HG03066 (cell line): ENCODE results near the gene TMA7B.

ENCODE experiments used
- ATAC-seq: cut with Tn5 transposase; IDR thresholded peaks from one replicate; pipeline ENCODE4 v1.9.1; 2021; ENCODE audit warnings: low read depth; ENCODE audit not compliant: unreplicated experiment

The TMA7B gene

DNA sequence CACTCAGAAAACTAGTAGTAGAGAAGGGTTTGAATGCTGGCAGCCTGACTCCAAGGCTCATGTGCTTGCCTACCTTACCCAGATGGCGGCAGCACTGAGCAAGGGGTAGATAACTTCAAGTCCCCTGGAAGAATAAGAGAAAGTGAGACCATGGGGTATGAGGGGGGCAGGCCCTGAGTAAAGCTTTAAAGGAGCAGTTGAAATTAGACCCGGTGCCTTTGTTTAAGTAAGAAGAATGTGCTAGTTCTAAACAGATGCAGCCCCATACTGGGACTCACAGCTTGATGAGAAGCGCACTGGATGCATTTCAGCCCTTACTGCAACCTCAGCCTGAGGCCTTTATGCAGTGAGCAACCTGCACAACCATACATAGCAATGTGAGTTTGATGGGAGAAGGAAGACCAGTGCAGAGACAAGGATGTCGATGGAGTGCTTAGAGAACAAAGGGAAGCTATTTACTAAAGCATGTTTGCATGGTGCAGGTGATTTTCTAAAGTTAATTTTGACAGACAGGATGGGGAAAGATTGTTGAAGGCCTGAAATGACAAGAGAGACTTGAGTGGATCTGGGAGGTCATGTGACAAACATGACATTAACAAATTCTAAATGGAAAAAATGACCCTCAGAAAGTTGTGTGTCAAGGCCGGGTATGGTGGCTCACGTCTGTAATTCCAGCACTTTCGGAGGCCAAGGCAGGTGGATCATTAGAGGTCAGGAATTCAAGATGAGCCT is 27.1 kb upstream of the TMA7B start:
- ATAC-seq = no peak

GRCh38 chr22:39933741-39934140 is 26.5 kb upstream of the TMA7B start:
- no peak for ATAC-seq

- no peak for ATAC-seq
Observed at GRCh38 chr22:39935116-39935515, 25.1 kb upstream of the TMA7B start.

GRCh38 chr22:39935612-39936011 is 24.6 kb upstream of the TMA7B start:
- ATAC-seq = no peak

DNA sequence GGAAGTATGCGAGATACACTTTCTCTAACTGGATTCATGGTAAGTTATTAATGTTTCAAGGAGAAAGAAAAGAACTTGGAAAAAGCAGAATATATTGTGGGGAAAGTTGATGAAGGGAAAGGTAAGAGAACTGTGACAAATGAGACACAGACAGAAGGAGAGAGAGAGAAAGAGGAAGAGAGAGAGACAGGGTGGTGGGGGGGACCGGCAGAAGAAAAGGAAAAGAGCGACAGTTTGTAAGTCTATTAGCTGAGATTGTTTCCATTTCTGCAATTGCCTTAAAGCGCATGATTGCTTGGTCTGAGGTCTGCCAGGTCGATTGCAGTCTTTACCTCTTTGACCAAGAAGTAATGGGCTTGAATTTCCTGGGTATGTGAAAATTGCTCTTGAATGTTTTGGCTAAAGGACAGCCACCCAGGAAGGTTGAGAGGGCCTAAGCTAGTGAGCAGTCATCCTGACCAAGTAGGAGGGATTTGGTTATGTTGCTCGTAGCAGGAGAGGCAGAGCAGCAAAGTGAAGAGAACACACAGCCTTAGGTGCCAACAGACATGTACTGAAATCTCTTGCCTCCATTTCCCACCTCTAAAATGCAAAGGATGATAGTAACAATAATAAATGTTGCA is 23.6 kb upstream of the TMA7B start:
- no peak for ATAC-seq

- ATAC-seq = no peak
Observed at GRCh38 chr22:39937906-39938305, 22.3 kb upstream of the TMA7B start.

DNA sequence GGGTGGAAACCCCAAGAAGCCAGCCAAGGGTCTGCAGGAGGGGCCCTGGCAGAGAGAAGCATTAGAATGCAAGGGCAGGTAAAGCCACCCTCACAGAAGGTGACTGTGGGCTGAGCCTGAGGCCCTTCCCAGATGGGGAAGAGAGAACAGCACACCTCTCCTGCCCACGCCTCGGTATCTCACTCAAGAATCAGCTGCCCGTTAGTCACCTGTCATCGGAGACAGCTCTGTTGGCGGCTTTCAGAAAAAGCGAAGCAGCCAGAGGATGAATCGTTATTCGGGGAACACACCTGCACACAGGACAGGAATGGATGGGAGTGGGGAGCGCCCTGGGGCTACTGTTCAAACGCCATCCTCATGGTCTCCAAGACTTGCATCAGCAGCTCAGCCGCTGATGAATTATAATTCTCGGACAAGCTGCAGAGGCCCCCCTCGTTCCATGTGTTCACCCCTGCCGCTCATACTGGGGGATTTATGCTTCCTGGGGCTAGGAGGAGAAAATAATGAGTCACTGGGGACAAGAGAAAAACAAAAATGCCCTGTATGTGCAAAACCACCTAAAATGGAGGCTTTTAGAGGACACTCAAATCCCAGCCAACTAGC is 21.6 kb upstream of the TMA7B start:
- no peak for ATAC-seq

GRCh38 chr22:39939830-39940229 is 20.4 kb upstream of the TMA7B start:
- no peak for ATAC-seq

DNA sequence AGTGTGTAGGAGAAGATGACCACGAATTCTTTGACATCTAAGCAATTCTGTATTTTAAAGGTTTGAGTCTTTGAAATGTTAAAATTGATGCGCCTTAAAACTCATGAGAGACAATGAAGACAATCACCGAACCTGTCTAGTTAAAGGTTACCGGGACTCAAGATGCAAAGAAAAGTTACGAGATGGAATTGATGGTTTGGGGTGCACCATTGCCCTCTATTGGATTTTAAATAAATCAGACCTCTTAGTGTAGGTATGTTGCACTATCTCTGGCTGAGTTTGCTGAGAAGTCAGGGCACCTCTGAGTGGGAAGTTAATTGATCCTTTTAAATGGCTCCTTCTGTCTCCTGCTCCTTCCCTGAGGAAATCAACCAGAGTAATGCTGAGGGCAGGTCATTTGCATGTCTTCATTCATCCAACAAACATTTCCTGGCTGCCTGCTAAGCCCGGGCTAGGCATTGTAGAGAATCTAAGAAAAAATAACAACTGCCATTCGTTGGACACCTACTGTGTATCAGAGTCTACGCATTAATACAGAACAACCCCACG is 19.4 kb upstream of the TMA7B start:
- ATAC-seq = no peak

- ATAC-seq = no peak
Observed at GRCh38 chr22:39941601-39942000, 18.6 kb upstream of the TMA7B start.

- no peak for ATAC-seq
Observed at GRCh38 chr22:39942439-39943230, 17.6 kb upstream of the TMA7B start.

DNA sequence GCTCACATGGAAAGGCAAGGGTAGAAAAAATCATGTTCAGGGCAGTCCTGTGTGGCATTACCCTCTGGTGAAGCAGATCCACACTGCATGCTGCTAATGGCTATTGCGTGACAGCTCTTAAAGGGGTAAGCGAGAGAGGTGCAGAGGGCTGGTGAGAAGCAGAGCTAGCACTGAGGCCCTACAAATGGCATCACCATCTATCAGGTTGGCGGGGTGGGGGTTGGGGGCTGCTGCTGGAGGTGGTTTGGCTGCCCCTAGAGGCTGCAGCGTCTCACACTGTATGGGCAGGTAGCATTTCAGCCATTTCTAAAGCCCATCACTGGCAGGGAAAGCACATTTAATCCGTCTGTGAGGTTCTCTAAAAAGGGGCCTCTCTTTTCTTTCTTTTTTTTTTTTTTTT is 16.9 kb upstream of the TMA7B start:
- ATAC-seq = no peak

DNA sequence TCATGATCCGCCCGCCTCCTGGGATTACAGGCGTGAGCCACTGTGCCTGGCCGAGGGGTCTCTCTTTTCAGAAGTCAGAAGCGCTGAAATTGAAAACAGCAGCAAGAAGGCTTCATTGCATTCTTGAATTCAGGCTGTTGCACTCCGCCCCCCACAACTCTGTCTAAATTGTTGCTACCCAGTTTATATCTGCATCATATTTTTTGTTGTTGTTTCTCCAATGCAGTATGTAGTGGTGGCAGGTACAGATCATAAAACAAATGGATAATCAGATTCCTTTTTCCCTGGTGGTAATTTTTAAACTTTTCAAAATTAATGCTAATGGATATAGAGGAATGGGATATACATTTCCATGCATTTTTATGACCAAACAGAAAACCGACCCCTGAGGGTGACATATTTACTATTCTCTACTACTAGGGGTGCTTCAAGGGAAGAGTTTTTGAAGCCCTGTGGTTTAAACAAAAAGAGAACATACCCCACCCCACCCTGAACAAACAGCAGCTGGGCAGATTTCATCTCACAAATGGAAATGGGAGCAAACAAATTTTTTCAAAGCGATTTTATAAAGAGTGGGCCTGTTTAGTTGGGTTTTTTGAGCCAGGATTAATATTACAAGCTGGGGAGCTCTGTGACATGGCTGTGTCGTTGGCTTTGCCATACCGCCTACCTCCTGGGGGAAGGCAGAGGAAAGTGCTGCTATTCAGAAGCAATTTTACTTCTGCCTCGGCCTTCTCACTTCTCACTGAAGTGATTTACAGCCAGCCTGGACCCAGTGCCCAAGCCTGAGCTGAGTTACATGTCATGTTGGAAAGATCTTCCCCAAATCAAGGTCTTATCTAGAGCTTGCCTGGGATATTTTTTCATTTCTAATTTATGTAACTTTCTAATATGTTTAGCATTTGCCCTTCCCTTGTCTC is 16.0 kb upstream of the TMA7B start:
- ATAC-seq = no peak

DNA sequence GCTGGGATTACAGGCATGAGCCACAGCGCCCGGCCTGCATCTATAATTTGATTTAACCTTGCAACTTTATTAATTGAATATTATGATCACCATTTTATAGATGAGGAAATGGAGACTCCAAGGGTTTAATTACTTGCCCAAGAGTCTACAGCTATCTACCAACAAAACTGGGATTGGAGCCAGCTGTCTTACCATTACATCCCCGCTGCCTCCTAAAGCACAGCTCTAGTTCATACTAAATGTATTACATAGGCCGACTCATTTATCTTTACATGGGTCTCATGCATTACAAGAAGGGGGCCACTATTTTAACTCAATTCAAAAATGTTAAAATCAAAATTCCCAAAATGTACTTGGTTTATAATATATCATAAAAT is 14.1 kb upstream of the TMA7B start:
- no peak for ATAC-seq

- no peak for ATAC-seq
Observed at GRCh38 chr22:39946503-39947219, 13.5 kb upstream of the TMA7B start.

GRCh38 chr22:39947220-39948216 is 12.7 kb upstream of the TMA7B start:
- ATAC-seq = no peak

DNA sequence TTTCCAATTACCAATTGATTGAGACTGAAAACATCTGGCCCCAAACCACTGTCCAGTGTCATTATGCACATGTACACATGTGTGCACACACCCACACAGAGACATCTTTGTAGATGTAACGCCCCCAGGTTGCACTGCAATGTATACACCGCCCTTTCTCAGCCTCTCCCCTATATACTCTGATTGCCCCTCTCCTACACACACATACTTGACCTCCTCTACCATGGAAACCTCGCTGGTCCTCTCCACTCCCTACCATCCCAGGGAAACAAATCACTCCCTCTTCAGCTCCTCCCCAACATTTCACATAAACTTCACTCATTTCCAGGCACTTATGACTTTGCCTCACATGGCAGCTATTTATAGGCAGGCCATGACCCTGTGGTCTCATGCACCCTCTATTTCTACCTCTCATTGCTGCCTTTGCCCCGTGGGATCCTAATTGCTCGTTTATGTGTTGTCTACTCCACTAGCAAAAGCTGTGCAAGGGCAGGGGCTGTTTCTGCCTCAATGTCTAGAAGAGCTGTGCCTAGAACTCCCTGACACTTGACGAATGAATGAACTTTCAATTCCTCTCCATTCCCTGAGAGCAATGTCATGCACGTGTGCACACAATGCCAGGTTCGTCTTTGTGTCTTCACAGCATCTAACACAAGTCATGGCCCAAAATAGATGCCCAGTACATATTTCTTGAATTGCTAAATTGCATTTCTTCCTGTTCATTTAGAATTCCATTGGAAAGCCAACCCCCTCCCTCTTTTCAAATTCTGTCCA is 10.0 kb upstream of the TMA7B start:
- ATAC-seq = no peak
